Vagina (tissue), 2 donors: ENCODE measurements around the gene DOCK11.

ENCODE experiments used
- POLR2A ChIP-seq, 2 donors: fragments of 450-650 bp; IDR thresholded peaks; one replicate each; pipeline ENCODE4 v1.6.1; 2017; ENCODE audit warnings: antibody characterized with exemption in 2 of 2, mild to moderate bottlenecking in 2 of 2, moderate library complexity in 2 of 2
- TF ChIP-seq, protein P1 (sequence below), 3 experiments: fragments of 450-650 bp in 2 of 3; fragments of 200-600 bp in 1 of 3; sonication (generic) in 1 of 3; IDR thresholded peaks; one replicate each; pipeline ENCODE4 v1.5.1; 2017 to 2019; ENCODE audit warnings: antibody characterized with exemption in 3 of 3, mild to moderate bottlenecking in 2 of 3, moderate library complexity in 2 of 3

GRCh38 chrX:118657413-118657812, 161.8 kb downstream of the DOCK11 start:
- no peak for TF ChIP-seq POLR2A (IDR thresholded peaks at IDR 0.05)
- TF ChIP-seq, protein P1, sequence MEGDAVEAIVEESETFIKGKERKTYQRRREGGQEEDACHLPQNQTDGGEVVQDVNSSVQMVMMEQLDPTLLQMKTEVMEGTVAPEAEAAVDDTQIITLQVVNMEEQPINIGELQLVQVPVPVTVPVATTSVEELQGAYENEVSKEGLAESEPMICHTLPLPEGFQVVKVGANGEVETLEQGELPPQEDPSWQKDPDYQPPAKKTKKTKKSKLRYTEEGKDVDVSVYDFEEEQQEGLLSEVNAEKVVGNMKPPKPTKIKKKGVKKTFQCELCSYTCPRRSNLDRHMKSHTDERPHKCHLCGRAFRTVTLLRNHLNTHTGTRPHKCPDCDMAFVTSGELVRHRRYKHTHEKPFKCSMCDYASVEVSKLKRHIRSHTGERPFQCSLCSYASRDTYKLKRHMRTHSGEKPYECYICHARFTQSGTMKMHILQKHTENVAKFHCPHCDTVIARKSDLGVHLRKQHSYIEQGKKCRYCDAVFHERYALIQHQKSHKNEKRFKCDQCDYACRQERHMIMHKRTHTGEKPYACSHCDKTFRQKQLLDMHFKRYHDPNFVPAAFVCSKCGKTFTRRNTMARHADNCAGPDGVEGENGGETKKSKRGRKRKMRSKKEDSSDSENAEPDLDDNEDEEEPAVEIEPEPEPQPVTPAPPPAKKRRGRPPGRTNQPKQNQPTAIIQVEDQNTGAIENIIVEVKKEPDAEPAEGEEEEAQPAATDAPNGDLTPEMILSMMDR (IDR thresholded peaks at IDR 0.05): no peak
